ENCODE results near the gene MYO15B. TPM values are rescaled to one million over a fixed set of nuclear protein-coding genes. Genes with fewer than 3 reads are reported as not detected.

Gene MYO15B
- total and polyA plus RNA-seq, 2 of the 13 experiments (the other 11 are each of a cell fraction or from before 2014, with no cell fraction given), result 2.8 to 8.1 TPM

DNA sequence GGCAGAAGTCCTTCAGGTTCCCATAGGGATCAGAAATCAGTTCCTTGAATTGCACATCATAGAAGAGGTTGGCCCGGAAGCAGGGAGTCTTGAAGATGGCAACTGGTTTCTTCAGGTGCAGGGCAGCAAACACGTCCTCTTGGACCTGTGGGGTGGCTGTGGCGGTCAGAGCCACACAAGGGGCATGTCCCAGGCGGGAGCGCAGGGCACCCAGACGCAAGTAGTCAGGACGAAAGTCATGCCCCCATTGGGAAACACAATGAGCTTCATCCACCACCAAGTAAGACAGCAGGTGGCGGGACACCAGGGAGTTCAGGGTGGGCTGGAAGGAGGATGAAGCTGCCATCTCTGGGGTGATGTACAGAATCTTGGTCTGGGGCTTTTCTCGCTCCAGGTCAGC lies 74.9 kb downstream of the MYO15B start:
- Histone ChIP-seq H3K4me1 (ENCODE audit: insufficient read depth, low read length) (peaks cover 14% of the 10 kb centered on the region), H3K79me2 (ENCODE audit: insufficient read depth, low read length) (peaks cover 20% of the 10 kb centered on the region), H2AFZ (ENCODE audit: low read length) (no peak overlapping the region), H3K4me3 (replicated peaks in 1 of 3; ENCODE audit: insufficient read depth in 1 of 3, low read depth in 2 of 3, low read length in 3 of 3) (no peak overlapping the region), H3K36me3 (replicated peaks in 1 of 2; ENCODE audit: control insufficient read depth in 1 of 2, insufficient read depth in 2 of 2, low read length in 2 of 2) (peaks cover 14 to 31% of the 10 kb centered on the region in 2 experiments), H4K20me1 (ENCODE audit: insufficient read depth, low read length) (no peaks in the 10 kb centered on the region), H3K9me3 (ENCODE audit: low read length) (no peaks in the 10 kb centered on the region), H3K9ac (ENCODE audit: insufficient read depth, low read depth, low read length) (no peak overlapping the region), H3K27me3 (ENCODE audit: control insufficient read depth in 1 of 2, insufficient read depth in 2 of 2, low read length in 2 of 2) (peaks cover 0 to 2% of the 10 kb centered on the region in 2 experiments; a peak in 1 of 5 replicates), H3K27ac (ENCODE audit: extremely low read length, insufficient read depth, low read length) (no peak overlapping the region), H3K4me2 (ENCODE audit: low read depth, low read length) (no peak overlapping the region)
- ChIA-PET POLR2A (interaction anchor here (1.0 kb wide), 1 partner anchor 29 kb away, joined by 3 read pairs; the partner anchor contains the start of gene SMIM5), CTCF (ENCODE audit: low intra/inter-chr PET ratio, low total read pairs) (no interaction called here)
- FAIRE-seq (no peak), DNase-seq (ENCODE audit: low spot score) (no peak), ATAC-seq (no peak)
- no TSS peak for BruUV-seq (replicated peaks)
- TF ChIP-seq KMT2B (CRISPR knock-in tag; IDR thresholded peaks at IDR 0.05), result no peak
- TF ChIP-seq, protein P1, sequence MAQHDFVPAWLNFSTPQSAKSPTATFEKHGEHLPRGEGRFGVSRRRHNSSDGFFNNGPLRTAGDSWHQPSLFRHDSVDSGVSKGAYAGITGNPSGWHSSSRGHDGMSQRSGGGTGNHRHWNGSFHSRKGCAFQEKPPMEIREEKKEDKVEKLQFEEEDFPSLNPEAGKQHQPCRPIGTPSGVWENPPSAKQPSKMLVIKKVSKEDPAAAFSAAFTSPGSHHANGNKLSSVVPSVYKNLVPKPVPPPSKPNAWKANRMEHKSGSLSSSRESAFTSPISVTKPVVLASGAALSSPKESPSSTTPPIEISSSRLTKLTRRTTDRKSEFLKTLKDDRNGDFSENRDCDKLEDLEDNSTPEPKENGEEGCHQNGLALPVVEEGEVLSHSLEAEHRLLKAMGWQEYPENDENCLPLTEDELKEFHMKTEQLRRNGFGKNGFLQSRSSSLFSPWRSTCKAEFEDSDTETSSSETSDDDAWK (CRISPR knock-in tag; IDR thresholded peaks at IDR 0.05), result no peak
- TF ChIP-seq, protein P2, sequence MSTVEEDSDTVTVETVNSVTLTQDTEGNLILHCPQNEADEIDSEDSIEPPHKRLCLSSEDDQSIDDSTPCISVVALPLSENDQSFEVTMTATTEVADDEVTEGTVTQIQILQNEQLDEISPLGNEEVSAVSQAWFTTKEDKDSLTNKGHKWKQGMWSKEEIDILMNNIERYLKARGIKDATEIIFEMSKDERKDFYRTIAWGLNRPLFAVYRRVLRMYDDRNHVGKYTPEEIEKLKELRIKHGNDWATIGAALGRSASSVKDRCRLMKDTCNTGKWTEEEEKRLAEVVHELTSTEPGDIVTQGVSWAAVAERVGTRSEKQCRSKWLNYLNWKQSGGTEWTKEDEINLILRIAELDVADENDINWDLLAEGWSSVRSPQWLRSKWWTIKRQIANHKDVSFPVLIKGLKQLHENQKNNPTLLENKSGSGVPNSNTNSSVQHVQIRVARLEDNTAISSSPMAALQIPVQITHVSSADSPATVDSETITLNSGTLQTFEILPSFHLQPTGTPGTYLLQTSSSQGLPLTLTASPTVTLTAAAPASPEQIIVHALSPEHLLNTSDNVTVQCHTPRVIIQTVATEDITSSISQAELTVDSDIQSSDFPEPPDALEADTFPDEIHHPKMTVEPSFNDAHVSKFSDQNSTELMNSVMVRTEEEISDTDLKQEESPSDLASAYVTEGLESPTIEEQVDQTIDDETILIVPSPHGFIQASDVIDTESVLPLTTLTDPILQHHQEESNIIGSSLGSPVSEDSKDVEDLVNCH (CRISPR knock-in tag; IDR thresholded peaks at IDR 0.05), result no peak
- TF ChIP-seq, protein P3, sequence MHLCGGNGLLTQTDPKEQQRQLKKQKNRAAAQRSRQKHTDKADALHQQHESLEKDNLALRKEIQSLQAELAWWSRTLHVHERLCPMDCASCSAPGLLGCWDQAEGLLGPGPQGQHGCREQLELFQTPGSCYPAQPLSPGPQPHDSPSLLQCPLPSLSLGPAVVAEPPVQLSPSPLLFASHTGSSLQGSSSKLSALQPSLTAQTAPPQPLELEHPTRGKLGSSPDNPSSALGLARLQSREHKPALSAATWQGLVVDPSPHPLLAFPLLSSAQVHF (CRISPR knock-in tag; IDR thresholded peaks at IDR 0.05), result no peak
- no peak for TF ChIP-seq SALL1 (CRISPR knock-in tag; IDR thresholded peaks at IDR 0.05)
- TF ChIP-seq ZNF598 (CRISPR knock-in tag; IDR thresholded peaks at IDR 0.05; ENCODE audit: borderline replicate concordance), result no peak
- no peak for TF ChIP-seq AGO1 (IDR thresholded peaks at IDR 0.05; ENCODE audit: low read depth, low read length, poor library complexity, severe bottlenecking)
- TF ChIP-seq, protein P4, sequence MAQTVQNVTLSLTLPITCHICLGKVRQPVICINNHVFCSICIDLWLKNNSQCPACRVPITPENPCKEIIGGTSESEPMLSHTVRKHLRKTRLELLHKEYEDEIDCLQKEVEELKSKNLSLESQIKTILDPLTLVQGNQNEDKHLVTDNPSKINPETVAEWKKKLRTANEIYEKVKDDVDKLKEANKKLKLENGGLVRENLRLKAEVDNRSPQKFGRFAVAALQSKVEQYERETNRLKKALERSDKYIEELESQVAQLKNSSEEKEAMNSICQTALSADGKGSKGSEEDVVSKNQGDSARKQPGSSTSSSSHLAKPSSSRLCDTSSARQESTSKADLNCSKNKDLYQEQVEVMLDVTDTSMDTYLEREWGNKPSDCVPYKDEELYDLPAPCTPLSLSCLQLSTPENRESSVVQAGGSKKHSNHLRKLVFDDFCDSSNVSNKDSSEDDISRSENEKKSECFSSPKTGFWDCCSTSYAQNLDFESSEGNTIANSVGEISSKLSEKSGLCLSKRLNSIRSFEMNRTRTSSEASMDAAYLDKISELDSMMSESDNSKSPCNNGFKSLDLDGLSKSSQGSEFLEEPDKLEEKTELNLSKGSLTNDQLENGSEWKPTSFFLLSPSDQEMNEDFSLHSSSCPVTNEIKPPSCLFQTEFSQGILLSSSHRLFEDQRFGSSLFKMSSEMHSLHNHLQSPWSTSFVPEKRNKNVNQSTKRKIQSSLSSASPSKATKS (CRISPR knock-in tag; IDR thresholded peaks at IDR 0.05), result no peak
- TF ChIP-seq, protein P5, sequence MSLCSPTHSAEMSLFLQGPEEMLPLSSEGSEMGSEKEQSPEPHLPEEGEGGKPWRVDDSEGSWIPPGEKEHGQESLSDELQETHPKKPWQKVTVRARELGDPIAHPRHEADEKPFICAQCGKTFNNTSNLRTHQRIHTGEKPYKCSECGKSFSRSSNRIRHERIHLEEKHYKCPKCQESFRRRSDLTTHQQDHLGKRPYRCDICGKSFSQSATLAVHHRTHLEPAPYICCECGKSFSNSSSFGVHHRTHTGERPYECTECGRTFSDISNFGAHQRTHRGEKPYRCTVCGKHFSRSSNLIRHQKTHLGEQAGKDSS (CRISPR knock-in tag; IDR thresholded peaks at IDR 0.05; ENCODE audit: borderline replicate concordance, low read depth), result no peak
- no peak for TF ChIP-seq SMAD3 (CRISPR knock-in tag; IDR thresholded peaks at IDR 0.05)
- WGBS (ENCODE audit: low lambda C conversion rate), result 98% methylated on average over 9 of the region's 9 CpGs
- intact Hi-C loops (cut with micrococcal nuclease; ENCODE audit: unreplicated experiment), result no loop called here
- in situ Hi-C loops (cut with HindIII; ENCODE audit: extremely low pct_ligation_motif_present, low pct_unique_long_range_greater_than_20kb), result no loop called here

Measured in HepG2 (cell line).